ENCODE results near the gene MARK2. TPM values are rescaled to one million over a fixed set of nuclear protein-coding genes. Genes with fewer than 3 reads are reported as not detected.

Gene MARK2
- total RNA-seq, 1 experiment from 2014 or later, result 39.8 TPM

DNA sequence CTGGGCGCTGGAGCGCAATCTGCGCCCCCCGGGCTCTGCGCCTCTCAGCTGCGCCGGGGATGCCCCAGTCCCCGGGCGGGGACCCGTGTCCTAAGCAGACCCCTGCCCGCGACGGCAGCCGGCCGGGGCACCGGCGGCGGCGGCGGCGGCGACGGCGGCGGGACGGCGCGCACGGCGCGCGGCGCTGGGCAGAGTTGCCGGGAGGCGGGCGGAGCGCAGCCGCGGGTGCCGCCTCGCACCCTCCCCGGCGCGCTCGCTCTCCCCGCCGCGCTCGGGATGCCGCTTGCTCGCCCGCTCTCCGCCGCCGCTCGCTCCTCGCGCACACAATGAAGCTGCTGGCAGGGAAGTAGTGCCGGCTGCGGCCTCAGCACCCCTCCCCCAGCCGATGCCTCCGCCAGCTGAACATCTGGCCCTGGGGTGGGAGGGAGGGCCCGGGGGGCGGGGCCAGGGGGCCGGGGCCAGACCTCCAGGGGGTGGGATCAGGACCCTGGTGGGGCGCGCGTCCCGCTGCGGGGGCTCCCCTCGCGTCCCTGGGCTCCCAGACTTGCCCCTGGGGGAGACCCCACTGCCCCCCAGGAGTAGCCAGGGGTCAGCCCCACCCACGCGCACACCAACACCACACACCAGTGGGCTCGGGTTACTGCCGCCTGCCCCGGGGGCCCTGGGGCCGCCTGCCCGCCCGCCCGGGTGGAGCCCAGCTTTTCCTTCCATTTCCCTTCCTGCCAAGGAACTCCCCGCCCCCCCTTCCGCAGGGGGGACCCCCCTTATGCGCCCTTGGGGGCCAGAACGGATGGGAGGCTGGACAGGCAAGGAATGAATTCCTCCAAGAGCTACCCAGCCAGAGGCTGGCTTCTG lies 78.2 kb downstream of the MARK2 start, which contains the start of gene RCOR2:
RCOR2 (minus strand) TSS at position 328 of the 855 bp plus-strand sequence. CDS start 708 bp downstream, outside the sequence.
- H3K4me3 ChIP-seq (replicated peaks in 1 of 2; ENCODE audit: low read depth in 1 of 2, low read length in 2 of 2), result peak within 1 kb of the TSS; percentile 55 to 64
- H3K36me3 ChIP-seq (ENCODE audit: control insufficient read depth in 1 of 2, insufficient read depth in 2 of 2, low read length in 2 of 2), result no peaks in the 10 kb centered on the region
- H3K9me3 ChIP-seq (ENCODE audit: control insufficient read depth in 1 of 2, insufficient read depth in 1 of 2, low read depth in 1 of 2, low read length in 2 of 2), result no peaks in the 10 kb centered on the region

DNA sequence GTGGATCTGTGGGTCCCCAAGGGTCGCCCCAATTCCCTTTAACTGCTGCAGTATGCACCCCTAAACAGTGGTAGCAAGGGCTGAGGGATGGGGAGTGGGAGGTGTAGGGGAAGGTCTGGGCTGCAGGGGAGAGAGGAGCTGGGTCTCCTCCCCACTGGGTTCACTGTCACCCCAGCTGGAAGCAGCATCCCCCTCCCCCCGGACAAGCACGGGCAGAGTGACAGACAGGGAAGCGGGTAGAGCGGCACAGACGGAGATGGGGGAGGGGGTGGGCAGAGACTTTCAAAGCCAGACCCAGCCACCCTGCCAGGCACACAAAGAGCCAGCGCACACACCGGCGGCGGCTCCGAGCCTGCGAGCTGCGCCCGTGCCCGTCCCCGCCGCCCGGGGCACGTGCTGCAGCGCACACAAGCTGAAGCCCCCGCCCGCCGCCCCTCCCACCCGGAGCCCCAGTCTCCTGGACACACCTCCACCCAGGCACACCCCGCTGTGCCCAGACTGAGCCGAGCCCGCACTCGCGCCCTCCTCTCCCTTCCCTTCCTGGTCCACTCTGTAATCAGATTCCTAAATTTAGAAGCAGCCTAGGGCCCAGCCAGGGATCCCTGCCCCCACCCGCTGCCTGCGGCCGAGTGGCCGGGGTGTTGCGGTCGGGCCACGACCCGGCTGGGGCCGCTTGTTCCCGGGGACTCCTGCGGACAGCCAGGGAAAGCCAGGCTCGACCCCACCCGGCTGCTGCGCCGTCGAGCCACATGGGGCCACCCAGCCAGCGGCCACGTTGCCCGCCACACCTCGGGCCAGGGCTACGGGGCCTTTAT lies 79.0 kb downstream of the MARK2 start:
- peak; percentile 63; the same call in 1 of the 2 replicates for TF ChIP-seq ZFX (IDR thresholded peaks at IDR 0.05)
- TF ChIP-seq TCF7L2 (IDR thresholded peaks at IDR 0.05; ENCODE audit: borderline replicate concordance, extremely low read depth, insufficient read depth, insufficient read length), result peak; percentile 87
- TF ChIP-seq POLR2AphosphoS5 (IDR thresholded peaks at IDR 0.05; ENCODE audit: low read depth, low read length), result peak; percentile 75
- TF ChIP-seq ELF1 (IDR thresholded peaks at IDR 0.05; ENCODE audit: borderline replicate concordance, low read depth), result no peak
- no peak for TF ChIP-seq EGR1 (IDR thresholded peaks at IDR 0.05; ENCODE audit: low read depth)
- TF ChIP-seq, protein P1, sequence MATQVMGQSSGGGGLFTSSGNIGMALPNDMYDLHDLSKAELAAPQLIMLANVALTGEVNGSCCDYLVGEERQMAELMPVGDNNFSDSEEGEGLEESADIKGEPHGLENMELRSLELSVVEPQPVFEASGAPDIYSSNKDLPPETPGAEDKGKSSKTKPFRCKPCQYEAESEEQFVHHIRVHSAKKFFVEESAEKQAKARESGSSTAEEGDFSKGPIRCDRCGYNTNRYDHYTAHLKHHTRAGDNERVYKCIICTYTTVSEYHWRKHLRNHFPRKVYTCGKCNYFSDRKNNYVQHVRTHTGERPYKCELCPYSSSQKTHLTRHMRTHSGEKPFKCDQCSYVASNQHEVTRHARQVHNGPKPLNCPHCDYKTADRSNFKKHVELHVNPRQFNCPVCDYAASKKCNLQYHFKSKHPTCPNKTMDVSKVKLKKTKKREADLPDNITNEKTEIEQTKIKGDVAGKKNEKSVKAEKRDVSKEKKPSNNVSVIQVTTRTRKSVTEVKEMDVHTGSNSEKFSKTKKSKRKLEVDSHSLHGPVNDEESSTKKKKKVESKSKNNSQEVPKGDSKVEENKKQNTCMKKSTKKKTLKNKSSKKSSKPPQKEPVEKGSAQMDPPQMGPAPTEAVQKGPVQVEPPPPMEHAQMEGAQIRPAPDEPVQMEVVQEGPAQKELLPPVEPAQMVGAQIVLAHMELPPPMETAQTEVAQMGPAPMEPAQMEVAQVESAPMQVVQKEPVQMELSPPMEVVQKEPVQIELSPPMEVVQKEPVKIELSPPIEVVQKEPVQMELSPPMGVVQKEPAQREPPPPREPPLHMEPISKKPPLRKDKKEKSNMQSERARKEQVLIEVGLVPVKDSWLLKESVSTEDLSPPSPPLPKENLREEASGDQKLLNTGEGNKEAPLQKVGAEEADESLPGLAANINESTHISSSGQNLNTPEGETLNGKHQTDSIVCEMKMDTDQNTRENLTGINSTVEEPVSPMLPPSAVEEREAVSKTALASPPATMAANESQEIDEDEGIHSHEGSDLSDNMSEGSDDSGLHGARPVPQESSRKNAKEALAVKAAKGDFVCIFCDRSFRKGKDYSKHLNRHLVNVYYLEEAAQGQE (IDR thresholded peaks at IDR 0.05; ENCODE audit: low read depth), result no peak
- no peak for TF ChIP-seq SP1 (IDR thresholded peaks at IDR 0.05; ENCODE audit: low read depth)
- no peak for TF ChIP-seq ZNF274 (IDR thresholded peaks at IDR 0.05; ENCODE audit: low read depth, low read length)
- no peak for TF ChIP-seq EZH2 (IDR thresholded peaks at IDR 0.05)
- TF ChIP-seq CBX3 (IDR thresholded peaks at IDR 0.05; ENCODE audit: low read depth), result no peak
- TF ChIP-seq POLR2A (IDR thresholded peaks at IDR 0.05; ENCODE audit: borderline replicate concordance, extremely low read depth, insufficient read depth, insufficient read length), result no peak
- Histone ChIP-seq H3K4me1 (ENCODE audit: control insufficient read depth in 1 of 2, insufficient read depth in 2 of 2, low read length in 2 of 2) (peaks cover 30 to 55% of the 10 kb centered on the region in 2 experiments), H3K36me3 (ENCODE audit: control insufficient read depth in 1 of 2, insufficient read depth in 2 of 2, low read length in 2 of 2) (no peaks in the 10 kb centered on the region), H3K9me3 (ENCODE audit: control insufficient read depth in 1 of 2, insufficient read depth in 1 of 2, low read depth in 1 of 2, low read length in 2 of 2) (no peaks in the 10 kb centered on the region), H3K9me2 (ENCODE audit: insufficient read depth) (no peaks in the 10 kb centered on the region), H2AFZ (ENCODE audit: low read depth, low read length, poor library complexity, severe bottlenecking) (no peak overlapping the region), H4K20me1 (ENCODE audit: insufficient read depth) (no peaks in the 10 kb centered on the region), H3K4me3 (replicated peaks in 1 of 2; ENCODE audit: low read depth in 1 of 2, low read length in 2 of 2) (peak overlapping the region; percentile 55 to 64), H3K79me2 (ENCODE audit: insufficient read depth, low read length) (no peaks in the 10 kb centered on the region), H3K27me3 (ENCODE audit: insufficient read depth, low read length) (no peaks in the 10 kb centered on the region), H3K27ac (ENCODE audit: low read depth, low read length) (peak overlapping the region; percentile 98), H3K4me2 (ENCODE audit: low read length) (peak overlapping the region; percentile 94), H3K9ac (ENCODE audit: low read length) (peak overlapping the region; percentile 83)
- DNase-seq (ENCODE audit: low read depth, low spot score) (peak; percentile 68), ATAC-seq (peak; percentile 60)
- CTCF ChIA-PET, result interaction anchor here (1.0 to 2.7 kb wide), 2 partner anchors 11 to 27 kb away, joined by 3 to 24 read pairs; no protein-coding TSS in a partner anchor
- intact Hi-C loops (cut with micrococcal nuclease), result loop anchor here (2.0 kb wide), 1 partner anchor 57 kb away; the partner anchor contains the start of gene COX8A
- BruUV-seq (replicated peaks), result no TSS peak
- RAD21 ChIA-PET (ENCODE audit: low non-redundant PET in 1 of 2, low total read pairs in 2 of 2, uncharacterized antibody in 2 of 2, unreplicated experiment in 2 of 2), result interaction anchor here (1.0 to 1.3 kb wide), 4 partner anchors 17 to 79 kb away, joined by 3 to 5 read pairs (median 4); partner anchors contain the start of genes MARK2 (in 1 of the 2) and NAA40 (in 1 of the 2)
- POLR2A ChIA-PET, result interaction anchor here (0.9 to 1.4 kb wide), 4 partner anchors 17 to 39 kb away, joined by 3 to 5 read pairs (median 4); no protein-coding TSS in a partner anchor

More for the DNA sequence above, 78.2 kb downstream of the MARK2 start, which contains the start of gene RCOR2:
- H3K4me2 ChIP-seq (ENCODE audit: low read length), result peak within 1 kb of the TSS; percentile 94
- ChIA-PET POLR2A (interaction anchor here (0.7 to 1.4 kb wide), 6 partner anchors 17 to 364 kb away, joined by 3 to 5 read pairs (median 4); no protein-coding TSS in a partner anchor), RAD21 (ENCODE audit: low non-redundant PET in 1 of 2, low total read pairs in 2 of 2, uncharacterized antibody in 2 of 2, unreplicated experiment in 2 of 2) (interaction anchor here (0.6 to 1.3 kb wide), 7 partner anchors 17 to 227 kb away, joined by 3 to 6 read pairs (median 4); partner anchors contain the start of genes MARK2 (in 1 of the 2) and NAA40 (in 1 of the 2)), CTCF (interaction anchor here (1.0 to 2.7 kb wide), 2 partner anchors 11 to 28 kb away, joined by 3 to 24 read pairs; no protein-coding TSS in a partner anchor)
- intact Hi-C loops (cut with micrococcal nuclease), result loop anchor here (2.0 kb wide), 1 partner anchor 58 kb away; the partner anchor contains the start of gene COX8A
- H3K27ac ChIP-seq (ENCODE audit: low read depth, low read length), result peak within 1 kb of the TSS; percentile 98
- ATAC-seq (peak; percentile 38), DNase-seq (ENCODE audit: low read depth, low spot score) (no peak)
- no peaks in the 10 kb centered on the region for H3K27me3 ChIP-seq (ENCODE audit: insufficient read depth, low read length)
- no peak for TF ChIP-seq ELF1 (IDR thresholded peaks at IDR 0.05; ENCODE audit: borderline replicate concordance, low read depth)
- TF ChIP-seq YY1 (IDR thresholded peaks at IDR 0.05; ENCODE audit: extremely low read depth, insufficient replicate concordance, low read depth, low read length), result peak; percentile 17
- TF ChIP-seq POLR2AphosphoS5 (IDR thresholded peaks at IDR 0.05; ENCODE audit: low read depth, low read length), result peak; percentile 88
- H3K79me2 ChIP-seq (ENCODE audit: insufficient read depth, low read length), result no peaks in the 10 kb centered on the region
- BruUV-seq (replicated peaks), result no TSS peak
- peaks cover 30 to 55% of the 10 kb centered on the region in 2 experiments for H3K4me1 ChIP-seq (ENCODE audit: control insufficient read depth in 1 of 2, insufficient read depth in 2 of 2, low read length in 2 of 2)
- no peaks in the 10 kb centered on the region for H3K9me2 ChIP-seq (ENCODE audit: insufficient read depth)
- no peaks in the 10 kb centered on the region for H4K20me1 ChIP-seq (ENCODE audit: insufficient read depth)
- H2AFZ ChIP-seq (ENCODE audit: low read depth, low read length, poor library complexity, severe bottlenecking), result no peak within 1 kb of the TSS
- H3K9ac ChIP-seq (ENCODE audit: low read length), result peak within 1 kb of the TSS; percentile 83
